ACHN (cell line): ENCODE measurements around the gene CELF5.
"Not testable (repeated sequence)": the region's sequence is repeated elsewhere in the genome, so short reads cannot be mapped to it uniquely, and the experiment has no call there.

Experiments used
- DNase-seq: peaks from one replicate; pipeline ENCODE4 v3.0.0-alpha.2; 2015
- in situ Hi-C: cut with HindIII; loops from 2 replicates; pipeline ENCODE4 v1.10.0; 2017; ENCODE audit warnings: low sequenced_read_pairs, low pct_ligation_motif_present, low pct_unique_long_range_greater_than_20kb

Gene CELF5

GRCh38 chr19:3296446-3296845, 72.0 kb downstream of the CELF5 start:
- no peak for DNase-seq
- in situ Hi-C loops, result no loop called here

GRCh38 chr19:3298853-3299449, 74.5 kb downstream of the CELF5 start:
- DNase-seq, result no peak
- in situ Hi-C loops, result no loop called here

DNA sequence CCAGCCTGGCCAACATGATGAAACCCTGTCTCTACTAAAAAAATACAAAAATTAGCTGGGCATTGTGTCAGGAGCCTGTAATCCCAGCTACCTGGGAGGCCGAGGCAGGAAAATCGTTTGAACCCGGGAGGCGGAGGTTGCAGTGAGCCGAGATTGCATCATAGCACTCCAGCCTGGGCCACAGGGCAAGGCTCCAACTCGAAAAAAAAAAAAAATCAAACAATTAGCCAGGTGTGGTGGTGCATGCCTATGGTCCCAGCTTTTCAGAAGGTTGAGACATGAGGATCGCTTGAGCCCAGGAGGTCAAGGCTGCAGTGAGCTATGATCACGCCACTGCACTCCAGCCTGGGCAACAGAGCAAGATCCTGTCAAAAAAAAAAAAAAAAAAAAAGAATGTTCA, 76.1 kb downstream of the CELF5 start:
- DNase-seq, in situ Hi-C loops: not testable (repeated sequence)

DNA sequence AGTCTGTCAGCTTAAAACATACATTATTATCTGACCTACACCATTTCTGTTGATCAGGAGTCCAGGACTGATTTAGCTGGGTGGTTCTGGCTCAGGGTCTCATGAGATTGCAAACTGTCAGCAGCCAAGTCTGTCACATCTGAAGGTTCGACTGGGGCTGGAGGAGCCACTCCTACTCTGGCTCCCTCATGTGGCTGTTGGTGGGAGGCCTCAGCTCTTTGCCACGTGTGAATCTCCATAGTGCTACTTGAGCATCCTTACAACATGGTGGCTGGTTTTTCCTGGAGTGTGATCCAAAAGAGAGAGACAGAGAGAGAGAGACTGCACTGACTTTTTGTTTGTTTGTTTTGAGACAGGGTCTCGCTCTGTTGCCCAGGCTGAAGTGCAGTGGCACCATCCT, 78.3 kb downstream of the CELF5 start:
- no peak for DNase-seq
- in situ Hi-C loops, result no loop called here

GRCh38 chr19:3304871-3305423, 80.5 kb downstream of the CELF5 start:
- in situ Hi-C loops, result no loop called here
- peak; percentile 69 for DNase-seq

GRCh38 chr19:3309724-3310123, 85.3 kb downstream of the CELF5 start:
- in situ Hi-C loops, result no loop called here

GRCh38 chr19:3310280-3310679, 85.8 kb downstream of the CELF5 start:
- in situ Hi-C loops, result no loop called here

More at GRCh38 chr19:3309724-3310123, 85.3 kb downstream of the CELF5 start:
- DNase-seq, result no peak

DNA sequence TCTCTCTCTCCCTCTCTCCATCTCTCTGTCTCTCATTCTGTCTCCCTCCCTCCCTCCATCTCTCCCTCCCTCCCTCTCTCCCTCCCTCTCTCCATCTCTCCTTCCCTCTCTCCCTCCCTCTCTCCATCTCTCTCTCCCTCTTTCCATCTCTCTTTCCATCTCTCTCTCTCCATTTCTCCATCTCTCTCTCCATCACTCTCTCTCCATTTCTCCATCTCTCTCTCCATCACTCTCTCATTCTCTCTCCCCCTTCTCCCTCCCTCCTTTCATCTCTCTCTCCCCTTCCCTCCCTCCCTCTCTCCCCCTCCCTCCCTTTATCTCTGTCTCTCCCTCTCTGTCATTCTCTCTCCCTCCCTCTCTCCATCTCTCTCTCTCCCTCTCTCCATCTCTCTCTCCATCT, 86.2 kb downstream of the CELF5 start:
- in situ Hi-C loops, result no loop called here
- DNase-seq, result no peak

More at GRCh38 chr19:3310280-3310679, 85.8 kb downstream of the CELF5 start:
- no peak for DNase-seq

- no peak for DNase-seq
- in situ Hi-C loops, result no loop called here
Observed at GRCh38 chr19:3313199-3313575, 88.7 kb downstream of the CELF5 start.

DNA sequence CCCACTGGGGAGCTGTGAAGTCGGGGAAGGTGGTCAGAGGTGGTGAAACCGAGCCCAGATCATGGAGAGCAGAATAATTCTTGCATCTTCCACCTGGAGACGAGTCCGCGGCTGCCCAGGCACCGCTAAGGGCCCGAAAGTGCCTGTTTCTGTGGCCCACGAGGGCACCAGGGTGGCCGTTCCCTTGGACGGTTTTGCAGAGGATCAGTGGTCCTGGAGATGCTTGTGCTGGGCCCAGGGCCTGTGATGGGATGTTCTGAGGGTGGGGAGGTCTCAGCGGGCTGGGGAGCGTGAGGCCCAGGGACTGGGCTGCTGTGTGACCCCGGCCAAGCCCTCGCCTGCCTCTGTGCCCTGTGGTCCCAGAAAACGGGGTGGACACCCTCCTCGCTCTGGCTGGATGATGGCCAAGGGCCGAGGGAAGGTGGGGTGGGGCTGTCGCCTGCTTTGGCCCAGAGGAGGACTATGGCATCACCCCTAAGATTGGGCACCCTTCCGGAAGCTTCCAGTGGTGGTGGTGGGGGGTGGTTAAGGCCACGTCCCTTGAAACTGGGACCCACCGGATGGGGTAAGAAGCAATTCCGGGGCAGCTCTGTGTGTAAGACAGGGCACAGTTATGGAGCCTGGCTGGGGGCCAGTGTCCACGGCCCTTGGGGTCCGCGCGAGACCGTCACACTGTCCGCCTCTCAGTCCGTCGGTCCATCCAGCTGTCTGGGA, 90.7 kb downstream of the CELF5 start:
- in situ Hi-C loops, result no loop called here
- DNase-seq, result no peak

- DNase-seq, result no peak
- in situ Hi-C loops, result no loop called here
Observed at GRCh38 chr19:3315676-3315973, 91.2 kb downstream of the CELF5 start.

GRCh38 chr19:3316132-3316648, 91.7 kb downstream of the CELF5 start:
- DNase-seq, result no peak
- in situ Hi-C loops, result no loop called here

DNA sequence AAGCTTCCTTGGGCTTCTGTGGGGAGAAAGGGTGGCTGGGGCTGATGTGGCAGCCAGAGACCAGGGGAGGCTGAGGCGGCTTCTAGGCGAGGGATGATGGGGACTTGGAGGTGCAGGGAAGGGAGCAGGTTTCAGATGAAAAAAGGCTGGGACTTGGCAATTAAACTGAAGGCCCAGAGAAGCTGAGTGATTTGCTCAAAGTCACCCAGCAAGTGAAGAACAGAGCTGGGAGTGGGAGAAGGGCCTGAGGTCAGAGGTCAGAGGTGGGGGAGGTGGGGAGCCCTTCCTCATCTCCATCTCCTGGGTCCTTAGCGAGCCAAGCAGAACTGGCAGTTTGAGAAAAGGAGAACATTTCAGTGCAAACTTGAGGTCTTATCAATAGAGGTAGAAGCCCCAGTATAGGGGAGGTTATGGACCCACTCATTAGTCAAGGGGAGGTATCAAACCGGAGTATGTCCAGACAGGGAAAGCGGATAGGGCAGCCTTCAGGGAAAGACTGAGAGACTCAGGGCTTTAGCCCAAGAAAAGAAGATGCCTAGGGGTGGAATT, 92.3 kb downstream of the CELF5 start:
- DNase-seq, result no peak

DNA sequence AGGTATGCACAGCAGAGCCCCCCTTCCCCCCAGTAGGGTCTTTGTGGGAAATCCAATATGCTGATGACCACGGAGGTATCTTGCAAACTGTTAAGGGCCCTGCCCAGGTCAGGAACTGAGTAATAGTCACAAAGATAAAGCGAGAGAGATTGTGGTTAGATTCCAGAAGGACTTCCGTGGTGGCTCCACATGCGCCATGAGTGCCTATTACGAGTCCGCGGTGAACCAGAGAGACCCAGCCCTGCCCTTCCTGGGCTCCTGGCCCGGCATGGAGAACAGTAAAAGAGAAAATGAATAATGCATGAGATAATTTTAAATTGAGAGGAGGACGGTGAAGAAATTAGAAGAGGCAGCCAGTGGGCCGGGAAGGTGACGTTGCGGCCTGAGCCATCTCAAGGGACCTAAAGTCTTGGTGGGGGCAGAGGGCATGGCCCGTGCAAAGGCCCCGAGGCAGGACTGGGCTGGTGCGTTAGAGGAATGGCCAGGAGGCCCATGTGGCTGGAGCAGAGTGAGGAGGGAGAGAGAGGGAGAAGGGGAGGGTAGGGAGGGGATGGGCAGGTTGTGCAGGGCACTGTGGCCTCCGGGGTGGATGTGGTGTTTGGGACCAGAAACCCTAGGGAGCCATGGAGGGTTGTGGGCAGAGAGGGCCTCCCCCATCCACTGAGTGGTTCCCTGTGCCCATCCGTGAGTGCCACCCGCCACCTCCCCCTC, 95.3 kb downstream of the CELF5 start:
- in situ Hi-C loops, result no loop called here
- DNase-seq, result no peak

More for the DNA sequence above, 92.3 kb downstream of the CELF5 start:
- in situ Hi-C loops, result no loop called here

- in situ Hi-C loops, result no loop called here
- no peak for DNase-seq
Observed at GRCh38 chr19:3320354-3320670, 95.9 kb downstream of the CELF5 start.

- in situ Hi-C loops, result no loop called here
- DNase-seq, result no peak
Observed at GRCh38 chr19:3320853-3321252, 96.4 kb downstream of the CELF5 start.

GRCh38 chr19:3321696-3322095, 97.2 kb downstream of the CELF5 start:
- in situ Hi-C loops, result no loop called here
- no peak for DNase-seq

GRCh38 chr19:3322199-3322978, 97.9 kb downstream of the CELF5 start:
- in situ Hi-C loops, result no loop called here
- no peak for DNase-seq

GRCh38 chr19:3323026-3323425, 98.6 kb downstream of the CELF5 start:
- no peak for DNase-seq
- in situ Hi-C loops, result no loop called here
